WTC11 (cell line): ENCODE measurements around the gene LINC01488. TPM values are rescaled to one million over a fixed set of nuclear protein-coding genes. Genes with fewer than 3 reads are reported as not detected.

ENCODE experiments used
- ATAC-seq: fragments of 200-7000 bp; cut with Tn5 transposase; 2 replicates; pipeline ENCODE4 v1.10.0; 2021; ENCODE audit warnings: mild to moderate bottlenecking, moderate library complexity
- CTCF ChIA-PET: fragments of 300-600 bp; sonication (Branson Sonifier 250); formaldehyde crosslinking; loops from one replicate; lab custom pipeline; 2021; ENCODE audit warnings: antibody characterized with exemption; lab: Charles Lee
- POLR2A ChIA-PET: fragments of 350-600 bp; sonication (Branson Sonifier 250); formaldehyde crosslinking; loops from one replicate; lab custom pipeline; 2021; ENCODE audit warnings: antibody characterized with exemption; lab: Charles Lee
- DNase-seq: peaks from one replicate; pipeline ENCODE4 v3.0.0; 2021; ENCODE audit warnings: low spot score
- H3K27ac Mint-ChIP-seq: 2 replicates; pipeline ENCODE4 v1.8.0; 2021; ENCODE audit warnings: mixed read lengths
- H3K27me3 Mint-ChIP-seq: 2 replicates; pipeline ENCODE4 v1.8.0; 2021; ENCODE audit warnings: low read depth, mild to moderate bottlenecking, moderate library complexity, mixed read lengths
- H3K36me3 Mint-ChIP-seq: 2 replicates; pipeline ENCODE4 v1.8.0; 2021; ENCODE audit warnings: mixed read lengths
- H3K4me1 Mint-ChIP-seq: 2 replicates; pipeline ENCODE4 v1.8.0; 2022; ENCODE audit warnings: mixed read lengths
- H3K4me3 Mint-ChIP-seq: 2 replicates; pipeline ENCODE4 v1.8.0; 2021; ENCODE audit warnings: mild to moderate bottlenecking, moderate library complexity, mixed read lengths
- H3K9me3 Mint-ChIP-seq: 2 replicates; pipeline ENCODE4 v1.8.0; 2021; ENCODE audit warnings: mixed read lengths
- ATF2 ChIP-seq: sonication (generic); formaldehyde crosslinking; IDR thresholded peaks from 2 replicates; pipeline ENCODE4 v1.8.1; 2022; ENCODE audit warnings: low read depth, missing genetic modification reagents, borderline replicate concordance
- ATF3 ChIP-seq: sonication (generic); formaldehyde crosslinking; conservative IDR thresholded peaks from 2 replicates; pipeline ENCODE4 v1.8.1; 2022; ENCODE audit warnings: mild to moderate bottlenecking, missing genetic modification reagents
- ATF6 ChIP-seq: sonication (generic); formaldehyde crosslinking; IDR thresholded peaks from 2 replicates; pipeline ENCODE4 v1.8.1; 2023; ENCODE audit warnings: mild to moderate bottlenecking, missing genetic modification reagents
- FOXP4 ChIP-seq: sonication (generic); formaldehyde crosslinking; IDR thresholded peaks from 2 replicates; pipeline ENCODE4 v1.8.0; 2022; ENCODE audit warnings: mild to moderate bottlenecking, missing genetic modification reagents
- GABPB1 ChIP-seq: sonication (generic); formaldehyde crosslinking; IDR thresholded peaks from 2 replicates; pipeline ENCODE4 v1.8.1; 2023; ENCODE audit warnings: mild to moderate bottlenecking, missing genetic modification reagents
- MYBL2 ChIP-seq: sonication (generic); formaldehyde crosslinking; IDR thresholded peaks from 2 replicates; pipeline ENCODE4 v1.8.1; 2023; ENCODE audit warnings: mild to moderate bottlenecking, moderate library complexity, missing genetic modification reagents
- NFE2L1 ChIP-seq: sonication (generic); formaldehyde crosslinking; IDR thresholded peaks from 2 replicates; pipeline ENCODE4 v1.8.1; 2023; ENCODE audit warnings: missing genetic modification reagents
- PREB ChIP-seq: sonication (generic); formaldehyde crosslinking; IDR thresholded peaks from 2 replicates; pipeline ENCODE4 v1.8.1; 2022; ENCODE audit warnings: mild to moderate bottlenecking, missing genetic modification reagents, moderate library complexity, borderline replicate concordance
- PRRX2 ChIP-seq: fragments of 250-450 bp; sonication (Bioruptor Pico); IDR thresholded peaks from 2 replicates; pipeline ENCODE4 v1.8.0; 2021; ENCODE audit warnings: mild to moderate bottlenecking
- SOX15 ChIP-seq: fragments of 250-450 bp; sonication (Bioruptor Pico); IDR thresholded peaks from 2 replicates; pipeline ENCODE4 v1.9.0; 2021; ENCODE audit warnings: mild to moderate bottlenecking
- TEAD1 ChIP-seq: sonication (generic); formaldehyde crosslinking; IDR thresholded peaks from 2 replicates; pipeline ENCODE4 v1.8.0; 2022; ENCODE audit warnings: mild to moderate bottlenecking, missing genetic modification reagents
- TEAD4 ChIP-seq: sonication (generic); formaldehyde crosslinking; IDR thresholded peaks from 2 replicates; pipeline ENCODE4 v1.8.0; 2022; ENCODE audit warnings: mild to moderate bottlenecking, missing genetic modification reagents
- TP53 ChIP-seq: sonication (generic); formaldehyde crosslinking; IDR thresholded peaks from 2 replicates; pipeline ENCODE4 v1.8.1; 2023; ENCODE audit warnings: mild to moderate bottlenecking, missing genetic modification reagents
- USF2 ChIP-seq: sonication (generic); formaldehyde crosslinking; IDR thresholded peaks from 2 replicates; pipeline ENCODE4 v1.8.1; 2023; ENCODE audit warnings: mild to moderate bottlenecking, missing genetic modification reagents, moderate library complexity
- total RNA-seq: library from RNA; stranded (reverse); gene quantifications from 3 replicates; pipeline ENCODE4 v1.2.3, GENCODE V29; 2021

Gene LINC01488
- total RNA-seq, 1 experiment from 2014 or later = not detected

GRCh38 chr11:69442012-69442806 is 39.3 kb upstream of the LINC01488 start:
- peak overlapping the region; percentile 57; the same call in 1 of the 2 replicates for H3K27ac Mint-ChIP-seq
- peaks cover 3% of the 10 kb centered on the region; the same call in 1 of the 2 replicates for H3K9me3 Mint-ChIP-seq
- DNase-seq = no peak
- no peak for ATAC-seq
- CTCF ChIA-PET = interaction anchor here (0.7 to 2.3 kb wide), 3 partner anchors 149 to 1570 kb away, joined by 3 to 13 read pairs (median 3); no protein-coding TSS in a partner anchor
- H3K27me3 Mint-ChIP-seq = peaks cover 8% of the 10 kb centered on the region
- H3K4me3 Mint-ChIP-seq = no peak overlapping the region
- TF ChIP-seq ATF3 (CRISPR knock-in tag) (no peak), ATF6 (CRISPR knock-in tag) (no peak), ATF2 (no peak), FOXP4 (CRISPR knock-in tag) (no peak), NFE2L1 (CRISPR knock-in tag) (no peak), TP53 (CRISPR knock-in tag) (0 out of 2 replicates have a peak, but pooled peaks have one; percentile 32), PRRX2 (CRISPR knock-in tag) (no peak), TEAD4 (CRISPR knock-in tag) (no peak)
- TF ChIP-seq, all 79 proteins: peak for 1
- POLR2A ChIA-PET = interaction anchor here (0.7 to 2.3 kb wide), 2 partner anchors 194 to 196 kb away, joined by 3 to 12 read pairs; no protein-coding TSS in a partner anchor
- peaks cover 51% of the 10 kb centered on the region for H3K4me1 Mint-ChIP-seq
- no peaks in the 10 kb centered on the region for H3K36me3 Mint-ChIP-seq

GRCh38 chr11:69442807-69443137 is 38.7 kb upstream of the LINC01488 start:
- Mint-ChIP-seq H3K27ac (peak overlapping the region; percentile 57; the same call in 1 of the 2 replicates), H3K4me3 (no peak overlapping the region)
- TF ChIP-seq TEAD1 (CRISPR knock-in tag) = 0 out of 2 replicates have a peak, but pooled peaks have one; percentile 2
- 0 out of 2 replicates have a peak, but pooled peaks have one; percentile 29 for TF ChIP-seq PREB (CRISPR knock-in tag)
- TF ChIP-seq FOXP4 (CRISPR knock-in tag) = no peak
- no peak for TF ChIP-seq SOX15 (CRISPR knock-in tag)
- TF ChIP-seq MYBL2 (CRISPR knock-in tag) = 0 out of 2 replicates have a peak, but pooled peaks have one; percentile 14
- TF ChIP-seq USF2 (CRISPR knock-in tag) = peak; percentile 6; the same call in 1 of the 2 replicates
- TF ChIP-seq GABPB1 (CRISPR knock-in tag) = peak; percentile 82
- TF ChIP-seq, all 79 proteins: peak for 5
- ChIA-PET POLR2A (interaction anchor here (0.7 to 2.3 kb wide), 3 partner anchors 79 to 196 kb away, joined by 3 to 12 read pairs (median 3); no protein-coding TSS in a partner anchor), CTCF (interaction anchor here (0.8 to 2.3 kb wide), 2 partner anchors 150 to 312 kb away, joined by 3 to 13 read pairs; no protein-coding TSS in a partner anchor)
- ATAC-seq (peak; percentile 2; the same call in 1 of the 2 replicates), DNase-seq (no peak)
- peaks cover 3% of the 10 kb centered on the region; the same call in 1 of the 2 replicates for H3K9me3 Mint-ChIP-seq
- peaks cover 45% of the 10 kb centered on the region for H3K4me1 Mint-ChIP-seq
- H3K27me3 Mint-ChIP-seq = peaks cover 8% of the 10 kb centered on the region
- no peaks in the 10 kb centered on the region for H3K36me3 Mint-ChIP-seq
